Measurements from ENCODE around the gene RALGAPA2. TPM values are rescaled to one million over a fixed set of nuclear protein-coding genes. Genes with fewer than 3 reads are reported as not detected.
A peak's percentile ranks its signal among the peaks of the same experiment; 100 is the strongest.

The RALGAPA2 gene
- total and polyA plus RNA-seq, 2 of the 13 experiments (the other 11 are each of a cell fraction or from before 2014, with no cell fraction given) = 13.8 to 17.7 TPM

GRCh38 chr20:20712004-20712473 lies 405 bp downstream of the RALGAPA2 start (continued):
- TF ChIP-seq BRD4 (CRISPR knock-in tag; IDR thresholded peaks at IDR 0.05) = no peak
- TF ChIP-seq ZNF792 (CRISPR knock-in tag; IDR thresholded peaks at IDR 0.05) = no peak
- no peak for TF ChIP-seq ZNF652 (CRISPR knock-in tag; IDR thresholded peaks at IDR 0.05; ENCODE audit: borderline replicate concordance, low read depth)
- peak; percentile 50 for TF ChIP-seq ZNF18 (CRISPR knock-in tag; IDR thresholded peaks at IDR 0.05; ENCODE audit: insufficient replicate concordance)
- TF ChIP-seq IKZF5 (CRISPR knock-in tag; IDR thresholded peaks at IDR 0.05) = no peak
- TF ChIP-seq ZSCAN29 (CRISPR knock-in tag; conservative IDR thresholded peaks at IDR 0.05) = no peak
- TF ChIP-seq THYN1 (CRISPR knock-in tag; IDR thresholded peaks at IDR 0.05; ENCODE audit: borderline replicate concordance, low read depth) = no peak
- peak; percentile 8 for TF ChIP-seq DBP (CRISPR knock-in tag; IDR thresholded peaks at IDR 0.05; ENCODE audit: not compliant biosample characterization)
- no peak for TF ChIP-seq EP300 (IDR thresholded peaks at IDR 0.05; ENCODE audit: low read depth in 2 of 2, low read length in 2 of 2)
- no peak for TF ChIP-seq EP300 (CRISPR knock-in tag; IDR thresholded peaks at IDR 0.05; ENCODE audit: borderline replicate concordance)
- TF ChIP-seq KLF15 (CRISPR knock-in tag; IDR thresholded peaks at IDR 0.05; ENCODE audit: borderline replicate concordance) = no peak
- TF ChIP-seq ARID3A (IDR thresholded peaks at IDR 0.05; ENCODE audit: low read depth, low read length) = no peak
- TF ChIP-seq MXD1 (CRISPR knock-in tag; IDR thresholded peaks at IDR 0.05) = no peak
- TF ChIP-seq ZNF639 (CRISPR knock-in tag; conservative IDR thresholded peaks at IDR 0.05) = no peak; the same call in 1 of the 2 replicates
- no peak for TF ChIP-seq TAF15 (IDR thresholded peaks at IDR 0.05; ENCODE audit: low read depth, low read length, poor library complexity, severe bottlenecking)
- TF ChIP-seq HOXA7 (CRISPR knock-in tag; IDR thresholded peaks at IDR 0.05) = no peak
- TF ChIP-seq HNF4G (IDR thresholded peaks at IDR 0.05; ENCODE audit: borderline replicate concordance, low read depth, low read length) = no peak
- TF ChIP-seq HNF4G (CRISPR knock-in tag; IDR thresholded peaks at IDR 0.05; ENCODE audit: borderline replicate concordance, low read depth) = no peak
- TF ChIP-seq ZNF660 (CRISPR knock-in tag; IDR thresholded peaks at IDR 0.05; ENCODE audit: borderline replicate concordance, low read depth) = no peak
- peak; percentile 39; the same call in 1 of the 2 replicates for TF ChIP-seq SAP130 (CRISPR knock-in tag; IDR thresholded peaks at IDR 0.05; ENCODE audit: low read depth)
- TF ChIP-seq ZNF224 (CRISPR knock-in tag; IDR thresholded peaks at IDR 0.05) = no peak
- TF ChIP-seq ZNF367 (CRISPR knock-in tag; IDR thresholded peaks at IDR 0.05; ENCODE audit: borderline replicate concordance) = no peak
- TF ChIP-seq TFAP4 (IDR thresholded peaks at IDR 0.05; ENCODE audit: borderline replicate concordance, low read depth) = no peak

All from HepG2 (cell line).